Osteoblast (primary cell): ENCODE measurements around the gene NRAP. TPM values are rescaled to one million over a fixed set of nuclear protein-coding genes. Genes with fewer than 3 reads are reported as not detected.

Experiments
- DNase-seq: peaks from one replicate; pipeline ENCODE4 v3.0.0; 2011; ENCODE audit warnings: low spot score, mixed read lengths; ENCODE audit not compliant: insufficient read length; ENCODE audit errors: missing footprints
- H2AFZ ChIP-seq: 2 replicates; pipeline ENCODE4 v1.6.0; 2011; ENCODE audit warnings: mild to moderate bottlenecking, low read length
- H3K27ac ChIP-seq: 2 replicates; pipeline ENCODE4 v1.5.1; 2011; ENCODE audit warnings: mild to moderate bottlenecking, low read depth, low read length, moderate library complexity
- H3K27me3 ChIP-seq: 2 replicates; pipeline ENCODE4 v1.6.0; 2012; ENCODE audit warnings: mild to moderate bottlenecking, control low read depth, inconsistent platforms, low read length, moderate library complexity; ENCODE audit not compliant: insufficient read depth
- H3K36me3 ChIP-seq: 2 replicates; pipeline ENCODE4 v1.5.1; 2011; ENCODE audit warnings: mild to moderate bottlenecking, low read length, control low read depth, moderate library complexity; ENCODE audit not compliant: insufficient read depth
- H3K4me1 ChIP-seq: 2 replicates; pipeline ENCODE4 v1.5.1; 2011; ENCODE audit warnings: mild to moderate bottlenecking, low read length, control low read depth, moderate library complexity; ENCODE audit not compliant: insufficient read depth
- H3K4me2 ChIP-seq: 2 replicates; pipeline ENCODE4 v1.6.0; 2011; ENCODE audit warnings: mild to moderate bottlenecking, low read length; ENCODE audit not compliant: insufficient read depth
- H3K4me3 ChIP-seq: fragments of 200-600 bp; sonication (generic); 3 replicates; pipeline ENCODE4 v1.5.1; 2012; ENCODE audit warnings: mild to moderate bottlenecking, low read length, inconsistent platforms; ENCODE audit not compliant: insufficient read depth
- H3K79me2 ChIP-seq: 2 replicates; pipeline ENCODE4 v1.6.0; 2012; ENCODE audit warnings: mild to moderate bottlenecking, low read length, control low read depth, inconsistent platforms; ENCODE audit not compliant: insufficient read depth
- H3K9me3 ChIP-seq: 2 replicates; pipeline ENCODE4 v1.5.1; 2011; ENCODE audit warnings: low read depth, low read length, control low read depth
- H4K20me1 ChIP-seq: 2 replicates; pipeline ENCODE4 v1.6.0; 2012; ENCODE audit warnings: mild to moderate bottlenecking, low read length, control low read depth; ENCODE audit not compliant: insufficient read depth
- CTCF ChIP-seq: IDR thresholded peaks from 2 replicates; pipeline ENCODE4 v1.5.1; 2011; ENCODE audit warnings: mild to moderate bottlenecking, low read depth, low read length, moderate library complexity; ENCODE audit errors: extremely low read depth
- total RNA-seq: library from RNA; depleted of rRNA; stranded (reverse); fragments of >200 nt; gene quantifications from 2 replicates; pipeline ENCODE4 v1.2.3, GENCODE V29; 2012

NRAP gene
- total RNA-seq, 1 donor = not detected

GRCh38 chr10:113647812-113648211 is 16.0 kb downstream of the NRAP start:
- H3K36me3 ChIP-seq = no peaks in the 10 kb centered on the region
- H3K27me3 ChIP-seq = no peaks in the 10 kb centered on the region
- no peak for TF ChIP-seq CTCF
- H2AFZ ChIP-seq = no peak overlapping the region
- DNase-seq = no peak
- H3K79me2 ChIP-seq = no peaks in the 10 kb centered on the region
- no peak overlapping the region for H3K27ac ChIP-seq
- H3K4me3 ChIP-seq = no peak overlapping the region
- H4K20me1 ChIP-seq = no peaks in the 10 kb centered on the region
- H3K9me3 ChIP-seq = no peaks in the 10 kb centered on the region
- H3K4me1 ChIP-seq = peaks cover 9% of the 10 kb centered on the region
- H3K4me2 ChIP-seq = no peak overlapping the region

GRCh38 chr10:113646336-113647201 is 17.3 kb downstream of the NRAP start:
- Histone ChIP-seq H2AFZ (no peak overlapping the region), H3K27ac (no peak overlapping the region), H3K4me1 (peaks cover 9% of the 10 kb centered on the region), H4K20me1 (no peaks in the 10 kb centered on the region), H3K4me2 (no peak overlapping the region), H3K79me2 (no peaks in the 10 kb centered on the region), H3K27me3 (peaks cover 3% of the 10 kb centered on the region), H3K9me3 (no peaks in the 10 kb centered on the region), H3K36me3 (no peaks in the 10 kb centered on the region), H3K4me3 (no peak overlapping the region)
- no peak for DNase-seq
- TF ChIP-seq CTCF = no peak

- Histone ChIP-seq H3K27me3 (peaks cover 9% of the 10 kb centered on the region), H3K9me3 (no peaks in the 10 kb centered on the region), H3K27ac (no peak overlapping the region), H3K4me1 (peaks cover 9% of the 10 kb centered on the region), H4K20me1 (no peaks in the 10 kb centered on the region), H3K36me3 (no peaks in the 10 kb centered on the region), H3K4me3 (no peak overlapping the region), H3K4me2 (no peak overlapping the region), H3K79me2 (no peaks in the 10 kb centered on the region), H2AFZ (no peak overlapping the region)
- TF ChIP-seq CTCF = no peak
- no peak for DNase-seq
Measured at GRCh38 chr10:113644185-113645120, 19.4 kb downstream of the NRAP start.

- Histone ChIP-seq H3K4me1 (peaks cover 9% of the 10 kb centered on the region), H3K9me3 (no peaks in the 10 kb centered on the region), H3K4me2 (no peak overlapping the region), H4K20me1 (no peaks in the 10 kb centered on the region), H2AFZ (no peak overlapping the region), H3K36me3 (no peaks in the 10 kb centered on the region), H3K27me3 (peaks cover 9% of the 10 kb centered on the region), H3K79me2 (no peaks in the 10 kb centered on the region), H3K27ac (no peak overlapping the region), H3K4me3 (no peak overlapping the region)
- DNase-seq = no peak
- TF ChIP-seq CTCF = no peak
Measured at GRCh38 chr10:113643183-113643582, 20.7 kb downstream of the NRAP start.
